Transverse colon (tissue), 4 donors: ENCODE results near the gene SESN1.

Experiments used
- CTCF ChIP-seq, 5 experiments: fragments of 200-600 bp in 3 of 5; fragments of 450-650 bp in 2 of 5; sonication (generic) in 3 of 5; IDR thresholded peaks; 1 replicate in 2 of 5; 2 replicates in 3 of 5; pipeline ENCODE4 v1.5.1; 2016 to 2017; ENCODE audit warnings: antibody characterized with exemption in 5 of 5, inconsistent platforms in 3 of 5, mild to moderate bottlenecking in 2 of 5, moderate library complexity in 1 of 5
- EP300 ChIP-seq: sonication (generic); formaldehyde crosslinking; IDR thresholded peaks from one replicate; pipeline ENCODE4 v1.6.1; 2017; ENCODE audit warnings: antibody characterized with exemption, low read depth
- POLR2AphosphoS5 ChIP-seq, 3 donors: sonication (generic); formaldehyde crosslinking; IDR thresholded peaks; one replicate each; pipeline ENCODE4 v1.6.1; 2016; ENCODE audit warnings: antibody characterized with exemption in 3 of 3

- no peak for TF ChIP-seq CTCF (IDR thresholded peaks at IDR 0.05)
- TF ChIP-seq POLR2AphosphoS5 (IDR thresholded peaks at IDR 0.05), result no peak
- no peak for TF ChIP-seq EP300
Measured at GRCh38 chr6:108940741-108941140, 153.9 kb downstream of the SESN1 start.
